GM23338 (cell line): Measurements from ENCODE around the gene KIF15. TPM values are rescaled to one million over a fixed set of nuclear protein-coding genes. Genes with fewer than 3 reads are reported as not detected.

ENCODE experiments used
- ATAC-seq: fragments of 200-7000 bp; cut with Tn5 transposase; 3 replicates; pipeline ENCODE4 v1.9.1; 2020
- DNase-seq: peaks from one replicate; pipeline ENCODE4 v3.0.0-alpha.2; 2015; ENCODE audit warnings: low spot score
- H2AFZ ChIP-seq: fragments of 200-600 bp; sonication (generic); 2 replicates; pipeline ENCODE4 v1.8.0; 2016; ENCODE audit warnings: antibody characterized with exemption, mild to moderate bottlenecking, moderate library complexity
- H3F3A ChIP-seq: fragments of 200-600 bp; sonication (generic); replicated peaks from 2 replicates; pipeline ENCODE4 v1.8.0; 2017; ENCODE audit warnings: antibody characterized with exemption, mixed run types, low read depth
- H3K27ac ChIP-seq: fragments of 200-600 bp; sonication (generic); 2 replicates; pipeline ENCODE4 v1.6.1; 2016; ENCODE audit warnings: low read depth
- H3K27me3 ChIP-seq: fragments of 200-600 bp; sonication (generic); 2 replicates; pipeline ENCODE4 v1.8.0; 2016; ENCODE audit warnings: mild to moderate bottlenecking, mixed run types, moderate library complexity; ENCODE audit not compliant: insufficient read depth
- H3K36me3 ChIP-seq: fragments of 200-600 bp; sonication (generic); 2 replicates; pipeline ENCODE4 v1.8.0; 2016; ENCODE audit warnings: mild to moderate bottlenecking; ENCODE audit not compliant: insufficient read depth
- H3K4me1 ChIP-seq: fragments of 200-600 bp; sonication (generic); 2 replicates; pipeline ENCODE4 v1.8.0; 2016; ENCODE audit warnings: mild to moderate bottlenecking, moderate library complexity; ENCODE audit not compliant: insufficient read depth
- H3K4me2 ChIP-seq: fragments of 200-600 bp; sonication (generic); 2 replicates; pipeline ENCODE4 v1.7.1; 2017; ENCODE audit warnings: mixed run types
- H3K4me3 ChIP-seq: fragments of 200-600 bp; sonication (generic); 2 replicates; pipeline ENCODE4 v1.6.1; 2016; ENCODE audit warnings: mixed run types
- H3K79me2 ChIP-seq: fragments of 200-600 bp; sonication (generic); replicated peaks from 2 replicates; pipeline ENCODE4 v1.8.0; 2017; ENCODE audit warnings: mild to moderate bottlenecking; ENCODE audit not compliant: insufficient read depth
- H3K9me2 ChIP-seq: fragments of 200-600 bp; sonication (generic); 2 replicates; pipeline ENCODE4 v1.8.0; 2017; ENCODE audit not compliant: insufficient read depth
- H4K20me1 ChIP-seq: fragments of 200-600 bp; sonication (generic); replicated peaks from 2 replicates; pipeline ENCODE4 v1.8.0; 2017; ENCODE audit warnings: mild to moderate bottlenecking; ENCODE audit not compliant: insufficient read depth
- H3K27ac Mint-ChIP-seq: 2 replicates; pipeline ENCODE4 v1.8.0; 2020; ENCODE audit warnings: inconsistent platforms, mild to moderate bottlenecking, moderate library complexity, mixed read lengths
- H3K27me3 Mint-ChIP-seq: 3 replicates; pipeline ENCODE4 v1.8.0; 2022; ENCODE audit warnings: low read depth, mild to moderate bottlenecking, moderate library complexity, mixed read lengths, inconsistent platforms; ENCODE audit not compliant: insufficient read depth, poor library complexity
- H3K36me3 Mint-ChIP-seq: 3 replicates; pipeline ENCODE4 v1.8.0; 2021; ENCODE audit warnings: low read depth, mild to moderate bottlenecking, inconsistent platforms, moderate library complexity, mixed read lengths
- H3K4me1 Mint-ChIP-seq: 3 replicates; pipeline ENCODE4 v1.8.0; 2020; ENCODE audit warnings: mild to moderate bottlenecking, inconsistent platforms, mixed read lengths
- H3K4me3 Mint-ChIP-seq: 3 replicates; pipeline ENCODE4 v1.8.0; 2021; ENCODE audit warnings: moderate library complexity, mild to moderate bottlenecking, inconsistent platforms, mixed read lengths
- H3K9me3 Mint-ChIP-seq: 3 replicates; pipeline ENCODE4 v1.8.0; 2020; ENCODE audit warnings: moderate library complexity, mild to moderate bottlenecking, inconsistent platforms, mixed read lengths
- CREB1 ChIP-seq: fragments of 250-450 bp; sonication (Bioruptor Pico); IDR thresholded peaks from 2 replicates; pipeline ENCODE4 v1.5.0; 2020; ENCODE audit warnings: low read depth, mild to moderate bottlenecking, moderate library complexity
- EZH2 ChIP-seq: fragments of 200-600 bp; sonication (generic); IDR thresholded peaks from one replicate; pipeline ENCODE4 v1.8.0; 2017; ENCODE audit warnings: antibody characterized with exemption, mild to moderate bottlenecking, low read depth; ENCODE audit not compliant: unreplicated experiment
- EZH2phosphoT487 ChIP-seq: fragments of 200-600 bp; sonication (generic); IDR thresholded peaks from one replicate; pipeline ENCODE4 v1.8.1; 2018; ENCODE audit warnings: antibody characterized with exemption; ENCODE audit not compliant: unreplicated experiment
- JUNB ChIP-seq: IDR thresholded peaks from one replicate; pipeline ENCODE4 v1.6.1; 2016; ENCODE audit warnings: antibody characterized with exemption; ENCODE audit not compliant: unreplicated experiment
- NANOG ChIP-seq: IDR thresholded peaks from 2 replicates; pipeline ENCODE4 v1.6.1; 2016; ENCODE audit warnings: antibody characterized with exemption, borderline replicate concordance
- POLR2AphosphoS5 ChIP-seq: IDR thresholded peaks from 2 replicates; pipeline ENCODE4 v1.6.1; 2016; ENCODE audit warnings: antibody characterized with exemption, low read depth
- STAT1 ChIP-seq: IDR thresholded peaks from one replicate; pipeline ENCODE4 v1.6.1; 2016; ENCODE audit warnings: antibody characterized with exemption; ENCODE audit not compliant: unreplicated experiment
- ZNF114 ChIP-seq: fragments of 250-450 bp; sonication (Bioruptor Pico); IDR thresholded peaks from 2 replicates; pipeline ENCODE4 v1.5.0; 2020; ENCODE audit warnings: mild to moderate bottlenecking, moderate library complexity
- ZNF331 ChIP-seq: fragments of 250-450 bp; sonication (Bioruptor Pico); IDR thresholded peaks from 2 replicates; pipeline ENCODE4 v1.5.0; 2020; ENCODE audit warnings: low read depth, mild to moderate bottlenecking, moderate library complexity
- ZNF462 ChIP-seq: fragments of 250-450 bp; sonication (Bioruptor Pico); IDR thresholded peaks from 2 replicates; pipeline ENCODE4 v1.5.0; 2020; ENCODE audit warnings: mild to moderate bottlenecking, moderate library complexity
- polyA plus RNA-seq: library from polyadenylated mRNA; unstranded; fragments of >200 nt; fragmentation: Nextera tagmentation; extraction: Ambion mirVana; gene quantifications from 2 replicates; pipeline ENCODE4 v1.2.1, GENCODE V29; 2016
- total RNA-seq: library from RNA; depleted of rRNA; stranded (reverse); fragments of >200 nt; shearing (Covaris generic); gene quantifications from 2 replicates; pipeline ENCODE4 v1.2.3, GENCODE V29; 2014
- TF ChIP-seq, protein P1 (sequence below): IDR thresholded peaks from one replicate; pipeline ENCODE4 v1.6.1; 2018; ENCODE audit warnings: antibody characterized with exemption; ENCODE audit not compliant: unreplicated experiment
- TF ChIP-seq, protein P2 (sequence below): IDR thresholded peaks from 2 replicates; pipeline ENCODE4 v1.6.1; 2016; ENCODE audit warnings: antibody characterized with exemption
- TF ChIP-seq, protein P3 (sequence below), 2 experiments: fragments of 200-600 bp in 1 of 2; sonication (generic) in 1 of 2; conservative IDR thresholded peaks; 2 replicates each; pipeline versions ENCODE4 v1.5.1 to v1.6.1; 2016 to 2017; ENCODE audit warnings: antibody characterized with exemption in 2 of 2, low read depth in 2 of 2, mild to moderate bottlenecking in 2 of 2, moderate library complexity in 1 of 2

Gene KIF15
- total and polyA plus RNA-seq, 2 experiments from 2014 or later, result 21.2 to 25.8 TPM

GRCh38 chr3:44860117-44860516 lies 98.5 kb downstream of the KIF15 start:
- Histone ChIP-seq H3K9me2 (no peaks in the 10 kb centered on the region), H3K4me1 (peaks cover 8% of the 10 kb centered on the region; the same call in 1 of the 2 replicates), H3K4me3 (no peak overlapping the region), H2AFZ (no peak overlapping the region), H3K27ac (no peak overlapping the region), H4K20me1 (no peaks in the 10 kb centered on the region), H3K27me3 (no peaks in the 10 kb centered on the region), H3F3A (peaks cover 7% of the 10 kb centered on the region; the same call in 1 of the 2 replicates), H3K4me2 (no peak overlapping the region), H3K36me3 (no peaks in the 10 kb centered on the region), H3K79me2 (no peaks in the 10 kb centered on the region)
- ATAC-seq (no peak), DNase-seq (no peak)
- peaks cover 6% of the 10 kb centered on the region; the same call in 2 of the 3 replicates for H3K4me1 Mint-ChIP-seq
- H3K27ac Mint-ChIP-seq, result no peak overlapping the region
- no peak overlapping the region for H3K4me3 Mint-ChIP-seq
- H3K27me3 Mint-ChIP-seq, result peaks cover 11% of the 10 kb centered on the region
- peaks cover 8% of the 10 kb centered on the region; the same call in 2 of the 3 replicates for H3K36me3 Mint-ChIP-seq
- H3K9me3 Mint-ChIP-seq, result no peaks in the 10 kb centered on the region
- no peak for TF ChIP-seq ZNF331 (CRISPR knock-in tag)
- TF ChIP-seq STAT1, result no peak
- TF ChIP-seq JUNB, result no peak
- TF ChIP-seq, protein P1, sequence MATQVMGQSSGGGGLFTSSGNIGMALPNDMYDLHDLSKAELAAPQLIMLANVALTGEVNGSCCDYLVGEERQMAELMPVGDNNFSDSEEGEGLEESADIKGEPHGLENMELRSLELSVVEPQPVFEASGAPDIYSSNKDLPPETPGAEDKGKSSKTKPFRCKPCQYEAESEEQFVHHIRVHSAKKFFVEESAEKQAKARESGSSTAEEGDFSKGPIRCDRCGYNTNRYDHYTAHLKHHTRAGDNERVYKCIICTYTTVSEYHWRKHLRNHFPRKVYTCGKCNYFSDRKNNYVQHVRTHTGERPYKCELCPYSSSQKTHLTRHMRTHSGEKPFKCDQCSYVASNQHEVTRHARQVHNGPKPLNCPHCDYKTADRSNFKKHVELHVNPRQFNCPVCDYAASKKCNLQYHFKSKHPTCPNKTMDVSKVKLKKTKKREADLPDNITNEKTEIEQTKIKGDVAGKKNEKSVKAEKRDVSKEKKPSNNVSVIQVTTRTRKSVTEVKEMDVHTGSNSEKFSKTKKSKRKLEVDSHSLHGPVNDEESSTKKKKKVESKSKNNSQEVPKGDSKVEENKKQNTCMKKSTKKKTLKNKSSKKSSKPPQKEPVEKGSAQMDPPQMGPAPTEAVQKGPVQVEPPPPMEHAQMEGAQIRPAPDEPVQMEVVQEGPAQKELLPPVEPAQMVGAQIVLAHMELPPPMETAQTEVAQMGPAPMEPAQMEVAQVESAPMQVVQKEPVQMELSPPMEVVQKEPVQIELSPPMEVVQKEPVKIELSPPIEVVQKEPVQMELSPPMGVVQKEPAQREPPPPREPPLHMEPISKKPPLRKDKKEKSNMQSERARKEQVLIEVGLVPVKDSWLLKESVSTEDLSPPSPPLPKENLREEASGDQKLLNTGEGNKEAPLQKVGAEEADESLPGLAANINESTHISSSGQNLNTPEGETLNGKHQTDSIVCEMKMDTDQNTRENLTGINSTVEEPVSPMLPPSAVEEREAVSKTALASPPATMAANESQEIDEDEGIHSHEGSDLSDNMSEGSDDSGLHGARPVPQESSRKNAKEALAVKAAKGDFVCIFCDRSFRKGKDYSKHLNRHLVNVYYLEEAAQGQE, result no peak
- no peak for TF ChIP-seq CREB1 (CRISPR knock-in tag)
- TF ChIP-seq, protein P2, sequence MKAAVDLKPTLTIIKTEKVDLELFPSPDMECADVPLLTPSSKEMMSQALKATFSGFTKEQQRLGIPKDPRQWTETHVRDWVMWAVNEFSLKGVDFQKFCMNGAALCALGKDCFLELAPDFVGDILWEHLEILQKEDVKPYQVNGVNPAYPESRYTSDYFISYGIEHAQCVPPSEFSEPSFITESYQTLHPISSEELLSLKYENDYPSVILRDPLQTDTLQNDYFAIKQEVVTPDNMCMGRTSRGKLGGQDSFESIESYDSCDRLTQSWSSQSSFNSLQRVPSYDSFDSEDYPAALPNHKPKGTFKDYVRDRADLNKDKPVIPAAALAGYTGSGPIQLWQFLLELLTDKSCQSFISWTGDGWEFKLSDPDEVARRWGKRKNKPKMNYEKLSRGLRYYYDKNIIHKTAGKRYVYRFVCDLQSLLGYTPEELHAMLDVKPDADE, result no peak
- TF ChIP-seq EZH2phosphoT487, result no peak
- no peak for TF ChIP-seq POLR2AphosphoS5
- TF ChIP-seq NANOG, result no peak
- TF ChIP-seq EZH2, result no peak
- TF ChIP-seq ZNF462 (CRISPR knock-in tag), result no peak
- TF ChIP-seq, protein P3, sequence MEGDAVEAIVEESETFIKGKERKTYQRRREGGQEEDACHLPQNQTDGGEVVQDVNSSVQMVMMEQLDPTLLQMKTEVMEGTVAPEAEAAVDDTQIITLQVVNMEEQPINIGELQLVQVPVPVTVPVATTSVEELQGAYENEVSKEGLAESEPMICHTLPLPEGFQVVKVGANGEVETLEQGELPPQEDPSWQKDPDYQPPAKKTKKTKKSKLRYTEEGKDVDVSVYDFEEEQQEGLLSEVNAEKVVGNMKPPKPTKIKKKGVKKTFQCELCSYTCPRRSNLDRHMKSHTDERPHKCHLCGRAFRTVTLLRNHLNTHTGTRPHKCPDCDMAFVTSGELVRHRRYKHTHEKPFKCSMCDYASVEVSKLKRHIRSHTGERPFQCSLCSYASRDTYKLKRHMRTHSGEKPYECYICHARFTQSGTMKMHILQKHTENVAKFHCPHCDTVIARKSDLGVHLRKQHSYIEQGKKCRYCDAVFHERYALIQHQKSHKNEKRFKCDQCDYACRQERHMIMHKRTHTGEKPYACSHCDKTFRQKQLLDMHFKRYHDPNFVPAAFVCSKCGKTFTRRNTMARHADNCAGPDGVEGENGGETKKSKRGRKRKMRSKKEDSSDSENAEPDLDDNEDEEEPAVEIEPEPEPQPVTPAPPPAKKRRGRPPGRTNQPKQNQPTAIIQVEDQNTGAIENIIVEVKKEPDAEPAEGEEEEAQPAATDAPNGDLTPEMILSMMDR (conservative IDR thresholded peaks at IDR 0.05; ENCODE audit: low read depth in 2 of 2), result no peak
- no peak for TF ChIP-seq ZNF114 (CRISPR knock-in tag)
